AG04450 (cell line): ENCODE data around the gene TRPV3. TPM values are rescaled to one million over a fixed set of nuclear protein-coding genes. Genes with fewer than 3 reads are reported as not detected.

Experiments
- CTCF ChIA-PET: fragments of 300-600, 350-600 bp; formaldehyde crosslinking; extraction: SDS; loops from one replicate; lab custom pipeline; 2022; ENCODE audit warnings: antibody characterized with exemption, inconsistent platforms; lab: Charles Lee
- POLR2A ChIA-PET: fragments of 350-600 bp; formaldehyde crosslinking; extraction: SDS; loops from one replicate; lab custom pipeline; 2021; ENCODE audit warnings: antibody characterized with exemption, inconsistent platforms; lab: Yijun Ruan, JAX
- DNase-seq: peaks from one replicate; pipeline ENCODE4 v3.0.0-alpha.2; 2011; ENCODE audit warnings: low read depth, low spot score
- H3K27ac ChIP-seq: one replicate; pipeline ENCODE4 v1.5.1; 2012; ENCODE audit warnings: low read depth, low read length, control low read depth
- H3K27me3 ChIP-seq: one replicate; pipeline ENCODE4 v1.6.0; 2012; ENCODE audit warnings: low read length; ENCODE audit not compliant: control insufficient read depth, insufficient read depth
- H3K4me3 ChIP-seq: 2 replicates; pipeline ENCODE4 v1.5.1; 2011; ENCODE audit warnings: mild to moderate bottlenecking, low read depth, low read length, control low read depth
- H3K9me3 ChIP-seq: 2 replicates; pipeline ENCODE4 v1.5.1; 2012; ENCODE audit warnings: low read length; ENCODE audit not compliant: control insufficient read depth, insufficient read depth
- CTCF ChIP-seq: IDR thresholded peaks from 2 replicates; pipeline ENCODE4 v1.5.1; 2011; ENCODE audit warnings: low read depth, low read length, control low read depth, inconsistent platforms
- polyA plus RNA-seq: library from polyadenylated mRNA; depleted of rRNA; stranded (reverse); fragments of >200 nt; gene quantifications from 2 replicates; pipeline ENCODE4 v1.2.3, GENCODE V29; 2011

The TRPV3 gene
- polyA plus RNA-seq, 1 experiment: 0.24 TPM

- POLR2A ChIA-PET: no interaction called here
- Histone ChIP-seq H3K4me3 (no peak overlapping the region), H3K27me3 (no peaks in the 10 kb centered on the region), H3K27ac (no peak overlapping the region), H3K9me3 (no peaks in the 10 kb centered on the region; the same call in 1 of the 2 replicates)
- TF ChIP-seq CTCF: no peak
- DNase-seq: no peak
- CTCF ChIA-PET: interaction anchor here (0.6 kb wide), 1 partner anchor 39 kb away, joined by 4 read pairs; no protein-coding TSS in a partner anchor
These were observed 43.1 kb upstream of the TRPV3 start for GRCh38 chr17:3600529-3601205.

GRCh38 chr17:3598078-3598477 is 40.5 kb upstream of the TRPV3 start:
- H3K9me3 ChIP-seq: no peaks in the 10 kb centered on the region; the same call in 1 of the 2 replicates
- no peak overlapping the region for H3K4me3 ChIP-seq
- H3K27ac ChIP-seq: no peak overlapping the region
- ChIA-PET CTCF (no interaction called here), POLR2A (no interaction called here)
- no peak for TF ChIP-seq CTCF
- DNase-seq: no peak
- no peaks in the 10 kb centered on the region for H3K27me3 ChIP-seq

- Histone ChIP-seq H3K9me3 (no peaks in the 10 kb centered on the region; the same call in 1 of the 2 replicates), H3K27ac (no peak overlapping the region), H3K4me3 (no peak overlapping the region), H3K27me3 (no peaks in the 10 kb centered on the region)
- TF ChIP-seq CTCF: no peak
- no peak for DNase-seq
- ChIA-PET CTCF (interaction anchor here (0.6 kb wide), 1 partner anchor 67 kb away, joined by 5 read pairs; no protein-coding TSS in a partner anchor), POLR2A (no interaction called here)
These were observed 39.3 kb upstream of the TRPV3 start for GRCh38 chr17:3596804-3597464.

DNA sequence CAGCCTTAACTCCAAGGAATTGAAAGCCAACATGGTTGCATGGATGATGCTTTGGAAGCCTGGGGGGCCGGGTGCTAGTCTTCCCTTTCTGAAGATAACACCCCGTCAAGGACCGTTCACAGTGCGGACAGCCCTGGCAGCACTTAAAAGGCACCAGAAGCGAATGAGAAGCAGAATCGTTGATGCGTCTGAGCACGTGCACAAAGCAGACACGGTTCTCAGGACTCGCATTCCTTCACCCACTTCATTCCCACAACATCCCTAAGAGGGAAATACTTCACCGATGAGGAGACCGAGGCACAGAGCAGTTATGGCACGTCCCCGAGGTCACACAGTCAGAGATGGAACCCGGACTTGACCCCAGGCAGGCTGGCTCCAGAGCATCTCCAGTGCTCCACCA is 37.4 kb upstream of the TRPV3 start:
- POLR2A ChIA-PET: no interaction called here
- TF ChIP-seq CTCF: no peak
- CTCF ChIA-PET: no interaction called here
- Histone ChIP-seq H3K4me3 (no peak overlapping the region), H3K9me3 (no peaks in the 10 kb centered on the region; the same call in 1 of the 2 replicates), H3K27me3 (no peaks in the 10 kb centered on the region), H3K27ac (no peak overlapping the region)
- no peak for DNase-seq
